Spleen (tissue), 7 donors: ENCODE data around the gene DHFR2.

ENCODE experiments used
- CTCF ChIP-seq, 11 experiments: fragments of 200-600 bp in 7 of 11; fragments of 450-650 bp in 4 of 11; sonication (generic) in 4 of 11; IDR thresholded peaks in 8 of 11; conservative IDR thresholded peaks in 3 of 11; 1 replicate in 7 of 11; 2 replicates in 4 of 11; pipeline versions ENCODE4 v1.4.0 to v1.8.0; 2016 to 2021; ENCODE audit warnings: antibody characterized with exemption in 11 of 11, inconsistent platforms in 4 of 11, mild to moderate bottlenecking in 1 of 11
- POLR2A ChIP-seq, 3 donors: fragments of 450-650 bp; IDR thresholded peaks; one replicate each; pipeline ENCODE4 v1.5.1; 2017; ENCODE audit warnings: antibody characterized with exemption in 3 of 3, mild to moderate bottlenecking in 1 of 3
- donor health status: DM: no; HTN: no; CAD: no; lungs with moderate emphysema.
- donor health status: DM: no; HTN: no; CAD: no.
- donor health status: DM: no; HTN: no; CAD: no.

DNA sequence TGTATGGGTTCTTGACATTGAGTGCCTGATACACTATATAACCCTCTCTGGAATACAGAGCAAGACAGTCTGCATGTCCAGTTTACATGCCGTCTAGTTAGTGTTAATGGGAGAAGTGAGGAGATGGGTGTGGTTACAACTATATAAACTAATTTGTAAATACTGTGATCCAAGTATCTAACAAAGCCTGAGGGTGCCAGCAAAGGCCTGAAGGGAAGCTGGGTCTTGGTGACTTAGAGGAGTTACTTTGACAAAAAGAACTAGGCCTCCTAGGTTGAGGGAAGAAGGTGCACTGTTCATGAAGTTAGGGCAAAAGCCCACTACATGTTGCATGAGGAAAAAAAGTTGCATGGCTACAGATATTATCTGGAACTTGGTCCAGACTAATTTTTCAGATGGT is 2.4 kb upstream of the DHFR2 start:
- no peak for TF ChIP-seq CTCF (IDR thresholded peaks at IDR 0.05 in 8 of 11, conservative IDR thresholded peaks at IDR 0.05 in 3 of 11)
- TF ChIP-seq POLR2A (IDR thresholded peaks at IDR 0.05): no peak
